Prostate gland (tissue), 2 donors: ENCODE measurements around the gene DAZAP1.

ENCODE experiments used
- CTCF ChIP-seq, 4 experiments: fragments of 200-600 bp in 2 of 4; fragments of 450-650 bp in 2 of 4; sonication (generic) in 2 of 4; IDR thresholded peaks; 1 replicate in 3 of 4; 2 replicates in 1 of 4; pipeline ENCODE4 v1.5.1; 2016 to 2019; ENCODE audit warnings: antibody characterized with exemption in 4 of 4, mild to moderate bottlenecking in 2 of 4, moderate library complexity in 2 of 4
- POLR2A ChIP-seq: fragments of 450-650 bp; IDR thresholded peaks from one replicate; pipeline ENCODE4 v1.6.1; 2016; ENCODE audit warnings: antibody characterized with exemption, mild to moderate bottlenecking
- POLR2AphosphoS5 ChIP-seq: sonication (generic); formaldehyde crosslinking; IDR thresholded peaks from one replicate; pipeline ENCODE4 v1.6.1; 2017; ENCODE audit warnings: antibody characterized with exemption

GRCh38 chr19:1452802-1453524 lies 45.6 kb downstream of the DAZAP1 start:
- TF ChIP-seq POLR2A (no peak), CTCF (IDR thresholded peaks at IDR 0.05) (no peak), POLR2AphosphoS5 (no peak)
